Stimulated activated CD4-positive, alpha-beta T cell treated with anti-CD3 and anti-CD28 coated beads, TNF-alpha, amount 100 ng/mL, for 24 hours (primary cell): ENCODE measurements around the gene UNC5A.
"Not testable (repeated sequence)": the region's sequence is repeated elsewhere in the genome, so short reads cannot be mapped to it uniquely, and the experiment has no call there.

Experiments used
- DNase-seq, 3 experiments: peaks; one replicate each; pipeline ENCODE4 v3.0.0-alpha.2; 2020; ENCODE audit warnings: low read depth in 3 of 3

Gene UNC5A

GRCh38 chr5:176863765-176864098, 53.4 kb downstream of the UNC5A start:
- no peak for DNase-seq

DNA sequence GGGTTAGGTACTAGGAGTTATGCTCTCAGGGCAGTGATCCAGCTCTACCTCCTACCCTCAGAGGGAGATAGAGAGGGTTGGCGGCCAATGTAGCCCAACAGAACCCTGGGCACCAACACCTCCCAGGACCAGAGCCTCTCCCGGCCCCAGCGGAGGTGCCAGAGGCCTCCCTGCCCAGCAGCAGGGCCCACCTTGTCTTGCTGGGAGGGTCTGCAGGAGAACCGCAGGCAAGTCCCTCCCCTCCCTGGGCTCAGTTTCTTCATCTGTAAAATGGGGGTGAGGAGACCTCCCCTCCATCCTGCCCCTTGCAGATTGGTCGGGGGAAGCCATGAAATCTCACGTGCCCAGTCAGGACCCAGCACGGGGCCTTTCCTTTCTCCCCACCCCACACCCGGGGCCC, 54.4 kb downstream of the UNC5A start:
- DNase-seq, result no peak

- no peak for DNase-seq
These were observed 55.6 kb downstream of the UNC5A start for GRCh38 chr5:176865964-176866363.

- no peak for DNase-seq
These were observed 56.5 kb downstream of the UNC5A start for GRCh38 chr5:176866707-176867310.

DNA sequence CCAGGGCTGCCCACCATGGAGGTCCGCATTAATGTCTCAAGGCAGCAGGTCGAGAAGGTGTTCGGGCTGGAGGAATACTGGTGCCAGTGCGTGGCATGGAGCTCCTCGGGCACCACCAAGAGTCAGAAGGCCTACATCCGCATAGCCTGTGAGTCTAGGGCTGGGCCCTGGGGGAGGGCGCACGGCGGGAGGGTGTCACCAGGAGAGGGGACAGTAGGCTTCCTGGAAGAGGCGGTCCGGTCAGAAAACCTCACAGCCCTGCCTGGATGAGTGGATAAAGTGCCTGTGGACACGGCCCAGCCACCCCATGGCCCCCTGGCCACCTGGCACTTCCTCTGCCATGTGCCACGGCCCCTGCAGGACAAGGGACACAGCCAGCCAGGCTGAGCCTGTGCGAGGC, 57.8 kb downstream of the UNC5A start:
- DNase-seq, result no peak

DNA sequence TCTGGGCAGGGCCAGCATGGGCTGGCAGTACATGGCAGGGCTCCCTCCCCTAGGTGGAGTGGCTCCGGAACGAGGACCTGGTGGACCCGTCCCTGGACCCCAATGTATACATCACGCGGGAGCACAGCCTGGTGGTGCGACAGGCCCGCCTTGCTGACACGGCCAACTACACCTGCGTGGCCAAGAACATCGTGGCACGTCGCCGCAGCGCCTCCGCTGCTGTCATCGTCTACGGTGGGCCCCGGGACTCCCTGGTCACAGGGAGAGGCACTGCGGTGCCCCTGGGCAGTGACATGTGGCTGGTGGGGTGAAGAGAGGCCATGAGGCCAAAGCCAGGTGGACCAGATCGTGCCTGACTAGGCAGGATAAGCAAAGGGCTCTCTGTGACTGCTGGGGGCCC, 58.4 kb downstream of the UNC5A start:
- DNase-seq, result no peak

DNA sequence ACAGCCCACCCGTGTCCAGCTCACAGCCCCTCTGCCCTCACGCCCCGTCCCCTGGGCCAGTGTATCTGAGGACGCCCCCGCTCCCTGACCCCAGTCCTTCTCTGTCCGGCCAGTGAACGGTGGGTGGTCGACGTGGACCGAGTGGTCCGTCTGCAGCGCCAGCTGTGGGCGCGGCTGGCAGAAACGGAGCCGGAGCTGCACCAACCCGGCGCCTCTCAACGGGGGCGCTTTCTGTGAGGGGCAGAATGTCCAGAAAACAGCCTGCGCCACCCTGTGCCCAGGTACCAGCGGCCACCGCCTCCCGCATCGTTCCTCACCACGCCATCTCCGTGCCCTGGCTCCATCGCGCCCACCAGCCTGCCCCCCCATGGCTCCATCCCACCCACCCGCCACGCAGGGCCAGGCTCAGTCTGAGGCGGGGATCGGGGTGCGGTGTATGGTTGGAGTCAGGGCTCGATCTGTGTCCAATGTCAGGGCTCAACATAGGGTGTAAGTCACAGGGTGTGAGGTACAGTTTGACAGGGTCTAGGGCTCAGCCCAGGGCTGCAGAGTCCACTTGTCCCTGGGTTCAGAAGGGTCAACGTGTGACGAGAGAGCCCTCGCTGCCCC, 59.2 kb downstream of the UNC5A start:
- no peak for DNase-seq

DNA sequence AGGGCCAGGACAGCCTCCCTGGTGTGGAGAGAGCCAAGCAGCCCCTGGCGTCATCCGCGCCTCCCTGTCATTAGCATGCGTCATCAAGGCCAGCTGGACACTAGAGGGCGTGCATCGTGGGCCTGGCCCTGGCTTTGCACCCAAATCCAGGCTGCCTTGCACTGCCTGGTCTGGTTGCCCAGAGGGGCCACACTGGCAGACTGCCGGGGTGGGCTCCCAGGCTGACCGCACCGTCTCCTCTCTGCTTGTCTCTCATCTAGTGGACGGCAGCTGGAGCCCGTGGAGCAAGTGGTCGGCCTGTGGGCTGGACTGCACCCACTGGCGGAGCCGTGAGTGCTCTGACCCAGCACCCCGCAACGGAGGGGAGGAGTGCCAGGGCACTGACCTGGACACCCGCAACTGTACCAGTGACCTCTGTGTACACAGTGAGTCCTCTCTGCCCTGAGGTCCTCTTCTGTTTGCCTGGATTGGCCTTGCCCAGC, 59.8 kb downstream of the UNC5A start:
- no peak for DNase-seq

DNA sequence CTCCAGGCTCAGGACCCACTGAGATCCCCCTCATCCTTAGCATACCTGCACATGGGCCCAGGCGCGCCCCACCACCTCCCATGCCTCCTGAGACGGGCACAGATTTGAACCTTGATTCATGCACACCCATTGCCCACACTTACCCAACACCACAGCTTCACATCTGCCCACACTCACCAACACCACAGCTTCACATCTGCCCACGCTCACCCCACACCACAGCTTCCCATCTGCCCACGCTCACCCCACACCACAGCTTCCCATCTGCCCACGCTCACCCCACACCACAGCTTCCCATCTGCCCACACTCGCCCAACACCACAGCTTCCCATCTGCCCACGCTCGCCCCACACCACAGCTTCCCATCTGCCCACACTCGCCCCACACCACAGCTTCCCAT, 60.3 kb downstream of the UNC5A start:
- DNase-seq, result not testable (repeated sequence)

DNA sequence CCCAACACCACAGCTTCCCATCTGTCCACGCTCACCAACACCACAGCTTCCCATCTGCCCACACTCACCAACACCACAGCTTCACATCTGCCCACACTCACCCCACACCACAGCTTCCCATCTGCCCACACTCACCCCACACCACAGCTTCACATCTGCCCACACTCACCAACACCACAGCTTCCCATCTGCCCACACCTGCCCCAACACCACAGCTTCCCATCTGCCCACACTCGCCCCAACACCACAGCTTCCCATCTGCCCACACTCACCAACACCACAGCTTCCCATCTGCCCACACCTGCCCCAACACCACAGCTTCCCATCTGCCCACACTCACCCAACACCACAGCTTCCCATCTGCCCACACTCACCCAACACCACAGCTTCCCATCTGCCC, 62.2 kb downstream of the UNC5A start:
- not testable (repeated sequence) for DNase-seq

- DNase-seq, result not testable (repeated sequence)
These were observed 62.7 kb downstream of the UNC5A start for GRCh38 chr5:176873011-176873410.

DNA sequence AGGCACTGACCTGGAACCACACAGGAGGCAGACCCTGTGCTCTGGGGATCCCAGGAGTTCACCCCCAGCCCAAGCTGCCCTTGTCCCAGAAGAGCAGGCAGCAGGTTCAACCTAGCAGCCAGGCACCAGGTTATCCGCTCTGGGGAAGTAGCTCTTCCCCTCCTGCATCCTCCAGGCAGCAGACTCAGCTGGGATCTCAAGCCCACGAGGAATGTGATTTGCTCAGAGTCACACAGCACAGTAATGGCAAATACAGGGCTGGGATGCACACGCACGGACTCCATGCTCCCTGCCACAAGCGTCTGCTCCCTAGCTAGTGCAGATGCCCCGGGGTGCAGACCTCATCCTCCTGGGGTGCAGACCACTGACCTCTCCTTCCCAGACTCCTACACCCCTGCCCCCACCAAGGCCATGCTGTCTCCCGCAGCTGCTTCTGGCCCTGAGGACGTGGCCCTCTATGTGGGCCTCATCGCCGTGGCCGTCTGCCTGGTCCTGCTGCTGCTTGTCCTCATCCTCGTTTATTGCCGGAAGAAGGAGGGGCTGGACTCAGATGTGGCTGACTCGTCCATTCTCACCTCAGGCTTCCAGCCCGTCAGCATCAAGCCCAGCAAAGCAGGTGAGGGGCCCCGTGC, 63.3 kb downstream of the UNC5A start:
- DNase-seq, result no peak

DNA sequence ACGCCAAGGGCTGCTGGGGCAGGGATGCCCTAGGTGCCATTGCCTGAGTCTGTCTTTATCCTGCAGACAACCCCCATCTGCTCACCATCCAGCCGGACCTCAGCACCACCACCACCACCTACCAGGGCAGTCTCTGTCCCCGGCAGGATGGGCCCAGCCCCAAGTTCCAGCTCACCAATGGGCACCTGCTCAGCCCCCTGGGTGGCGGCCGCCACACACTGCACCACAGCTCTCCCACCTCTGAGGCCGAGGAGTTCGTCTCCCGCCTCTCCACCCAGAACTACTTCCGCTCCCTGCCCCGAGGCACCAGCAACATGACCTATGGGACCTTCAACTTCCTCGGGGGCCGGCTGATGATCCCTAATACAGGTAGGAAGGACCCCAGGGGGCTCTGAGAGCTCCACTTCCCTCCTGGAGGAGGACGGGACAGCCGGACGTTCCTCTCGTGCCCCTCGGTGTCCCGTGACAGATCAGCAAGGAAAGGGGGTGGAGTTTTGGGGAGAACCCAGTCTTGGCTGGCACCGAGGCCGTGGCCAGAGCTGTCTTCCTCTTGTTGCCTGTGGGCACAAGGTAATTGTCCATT, 63.9 kb downstream of the UNC5A start:
- no peak for DNase-seq

DNA sequence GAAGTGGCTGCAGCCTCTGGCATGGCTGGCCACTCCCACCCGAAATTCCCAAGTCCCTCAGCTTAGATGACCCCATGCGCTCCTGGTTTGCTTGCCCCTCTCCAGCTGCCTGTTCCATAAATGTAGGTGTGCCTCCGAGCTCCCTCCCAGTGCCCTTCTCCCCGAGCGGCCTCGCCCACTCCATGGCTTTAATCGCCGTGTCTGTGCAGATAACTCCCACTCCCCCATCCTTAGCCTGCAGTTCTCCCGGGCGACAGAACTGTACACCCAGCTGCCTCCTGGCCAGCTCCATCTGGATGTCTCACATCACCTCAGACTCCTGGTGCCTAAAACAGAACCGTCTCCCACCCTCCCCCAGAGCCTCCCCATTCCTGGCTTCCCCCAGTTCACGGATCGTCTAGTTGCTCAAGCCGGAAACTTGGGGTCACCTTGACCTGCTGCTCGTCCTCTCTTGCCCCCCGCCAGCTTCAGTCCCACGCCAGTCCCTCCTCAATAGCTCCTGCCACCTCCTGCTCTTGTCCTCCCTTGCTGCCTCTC, 64.7 kb downstream of the UNC5A start:
- DNase-seq, result no peak

GRCh38 chr5:176875783-176876505, 65.6 kb downstream of the UNC5A start:
- DNase-seq, result no peak

- no peak for DNase-seq
These were observed 66.4 kb downstream of the UNC5A start for GRCh38 chr5:176876506-176877431.

DNA sequence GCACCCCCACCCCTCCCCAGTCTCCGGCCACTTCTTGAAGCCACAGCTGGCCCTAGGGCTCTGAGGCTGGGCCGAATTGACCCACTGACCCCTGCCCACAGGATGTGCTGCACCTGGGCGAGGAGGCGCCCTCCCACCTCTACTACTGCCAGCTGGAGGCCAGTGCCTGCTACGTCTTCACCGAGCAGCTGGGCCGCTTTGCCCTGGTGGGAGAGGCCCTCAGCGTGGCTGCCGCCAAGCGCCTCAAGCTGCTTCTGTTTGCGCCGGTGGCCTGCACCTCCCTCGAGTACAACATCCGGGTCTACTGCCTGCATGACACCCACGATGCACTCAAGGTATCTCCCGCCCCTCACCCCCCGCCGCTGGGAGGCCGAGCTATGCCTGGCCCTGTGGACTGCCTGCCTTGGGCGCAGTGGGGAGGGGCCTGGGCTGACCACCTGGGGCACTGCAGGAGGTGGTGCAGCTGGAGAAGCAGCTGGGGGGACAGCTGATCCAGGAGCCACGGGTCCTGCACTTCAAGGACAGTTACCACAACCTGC, 67.5 kb downstream of the UNC5A start:
- DNase-seq, result no peak

DNA sequence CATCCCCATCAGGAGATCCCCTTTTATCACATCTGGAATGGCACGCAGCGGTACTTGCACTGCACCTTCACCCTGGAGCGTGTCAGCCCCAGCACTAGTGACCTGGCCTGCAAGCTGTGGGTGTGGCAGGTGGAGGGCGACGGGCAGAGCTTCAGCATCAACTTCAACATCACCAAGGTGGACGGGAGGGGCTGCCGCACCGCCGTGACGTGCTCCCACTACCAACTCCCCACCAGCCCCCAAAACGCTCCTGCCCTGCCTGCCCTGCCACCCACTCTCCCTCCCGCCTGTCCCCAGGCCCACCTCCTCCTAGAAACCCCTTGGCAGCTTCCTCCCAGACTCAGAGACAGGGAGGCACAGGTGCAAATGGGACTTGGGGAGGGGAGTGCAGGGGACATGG, 68.1 kb downstream of the UNC5A start:
- DNase-seq, result no peak

DNA sequence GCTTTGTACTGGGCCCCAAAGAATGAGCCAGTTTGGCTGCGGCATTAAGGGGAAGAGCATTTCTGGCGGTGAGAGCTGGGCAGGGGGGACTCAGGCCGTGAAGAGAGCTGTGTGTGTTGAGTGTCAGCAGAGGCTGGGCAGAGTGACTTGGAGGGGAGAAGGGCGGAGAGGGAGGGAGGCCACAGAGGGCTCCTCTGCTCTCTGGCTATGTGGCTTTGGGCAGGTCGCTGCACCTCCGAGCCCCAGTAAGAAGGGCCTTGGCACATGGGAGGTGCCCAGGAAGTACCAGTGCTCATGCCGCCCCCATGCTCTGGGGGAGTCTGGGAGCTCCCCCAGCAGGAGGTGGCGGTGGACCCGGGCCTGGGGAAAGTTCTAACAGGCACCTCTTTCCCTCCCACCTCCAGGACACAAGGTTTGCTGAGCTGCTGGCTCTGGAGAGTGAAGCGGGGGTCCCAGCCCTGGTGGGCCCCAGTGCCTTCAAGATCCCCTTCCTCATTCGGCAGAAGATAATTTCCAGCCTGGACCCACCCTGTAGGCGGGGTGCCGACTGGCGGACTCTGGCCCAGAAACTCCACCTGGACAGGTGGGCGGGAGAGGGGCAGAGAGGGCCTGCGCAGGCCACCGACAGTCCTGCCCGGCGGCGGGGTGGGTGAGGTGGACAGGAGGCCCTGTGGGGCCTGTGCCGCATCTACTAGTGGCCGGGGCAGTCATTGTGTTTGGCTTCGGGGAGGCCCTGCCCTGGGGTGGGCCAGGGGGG, 68.7 kb downstream of the UNC5A start:
- no peak for DNase-seq
